COR-L47 (cell line): ENCODE results near the gene ZDHHC4.
"Not testable (repeated sequence)": the region's sequence is repeated elsewhere in the genome, so short reads cannot be mapped to it uniquely, and the experiment has no call there.

Source experiments
- DNase-seq: peaks from one replicate; lab custom pipeline; 2025; lab: John Stamatoyannopoulos, UW

ZDHHC4 gene

GRCh38 chr7:6607651-6608051, 30.4 kb downstream of the ZDHHC4 start:
- no peak for DNase-seq

DNA sequence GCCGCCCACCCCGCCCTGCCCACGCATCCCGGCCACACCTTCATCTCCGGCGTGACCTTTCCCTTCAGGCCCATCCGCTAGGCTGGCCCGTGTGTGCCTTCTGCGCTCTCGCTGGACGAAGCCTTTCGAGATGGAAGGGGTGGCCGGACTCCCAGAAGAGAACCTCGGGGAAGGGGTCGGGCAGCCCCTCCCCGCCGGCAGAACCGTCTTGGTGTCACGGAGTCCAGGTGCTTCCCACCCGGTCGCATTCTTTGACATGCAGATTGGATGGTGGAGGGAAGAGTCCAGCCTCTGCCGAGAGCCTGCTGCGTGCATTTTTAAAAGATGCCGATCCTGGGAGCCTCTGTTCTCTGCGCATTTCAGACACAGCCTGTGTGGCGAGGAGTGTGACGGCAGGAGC, 30.8 kb downstream of the ZDHHC4 start:
- DNase-seq: no peak

DNA sequence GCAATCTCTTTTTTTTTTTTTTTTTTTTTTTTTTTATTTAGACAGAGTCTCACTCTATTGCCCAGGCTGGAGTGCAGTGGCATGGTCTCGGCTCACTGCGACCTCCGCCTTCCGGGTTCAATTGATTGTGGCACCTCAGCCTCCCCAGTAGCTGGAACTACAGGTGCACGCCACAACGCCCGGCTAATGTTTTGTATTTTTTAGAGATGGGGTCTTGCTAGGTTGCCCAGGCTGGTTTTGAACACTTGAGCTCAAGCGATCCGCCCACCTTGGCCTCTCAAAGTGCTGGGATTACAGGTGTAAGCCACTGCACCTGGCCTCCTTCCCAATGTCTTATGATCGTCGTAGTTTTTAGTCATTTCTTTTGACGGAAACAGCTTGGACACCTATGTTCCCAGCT, 31.5 kb downstream of the ZDHHC4 start:
- DNase-seq: no peak

- DNase-seq: no peak
Measured at GRCh38 chr7:6612819-6613218, 35.6 kb downstream of the ZDHHC4 start.

- DNase-seq: no peak
Measured at GRCh38 chr7:6613706-6614105, 36.5 kb downstream of the ZDHHC4 start.

DNA sequence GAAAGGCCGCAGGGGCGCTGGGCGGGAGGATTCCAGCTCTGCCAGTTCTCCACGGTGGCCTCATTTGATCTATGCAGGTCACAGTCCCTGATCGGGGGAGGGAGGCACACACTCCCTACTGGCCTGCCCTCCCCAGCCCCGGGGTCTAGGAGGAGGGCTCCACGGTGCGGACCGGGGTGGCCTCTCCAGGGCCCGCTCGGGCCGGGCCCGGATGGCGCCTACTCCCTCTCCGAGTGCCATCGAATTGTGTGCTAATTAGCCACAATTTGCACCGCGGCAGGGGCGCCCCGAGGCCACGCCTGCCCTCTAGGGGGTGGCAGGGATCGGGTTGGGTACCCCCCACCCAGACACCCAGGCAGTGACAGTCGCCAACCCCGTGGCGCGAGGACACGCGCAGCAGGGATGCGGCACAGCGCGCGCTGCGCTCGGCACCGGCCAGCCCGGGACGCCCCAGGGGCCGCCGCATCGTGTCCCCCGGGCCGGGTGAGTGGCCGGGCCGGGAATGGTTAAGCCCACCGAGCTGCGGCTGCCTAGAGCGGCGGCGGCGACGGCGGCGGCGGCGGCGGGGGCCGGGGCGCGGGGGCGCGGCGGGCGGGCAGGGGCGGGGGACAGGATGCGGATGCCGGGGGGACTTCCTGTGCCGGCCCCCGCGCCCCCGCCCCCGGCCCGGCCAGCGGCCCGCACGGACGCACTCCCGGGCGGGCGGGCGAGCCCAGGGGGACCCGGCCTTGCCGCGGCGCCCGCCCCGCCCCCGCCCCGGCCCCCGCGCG, 37.9 kb downstream of the ZDHHC4 start, which contains the start of gene ZNF853:
Gene ZNF853, plus strand, starts transcription at position 658 of the 770 bp plus-strand sequence. CDS start 565 bp downstream, outside the sequence.
- peak; percentile 60 for DNase-seq

DNA sequence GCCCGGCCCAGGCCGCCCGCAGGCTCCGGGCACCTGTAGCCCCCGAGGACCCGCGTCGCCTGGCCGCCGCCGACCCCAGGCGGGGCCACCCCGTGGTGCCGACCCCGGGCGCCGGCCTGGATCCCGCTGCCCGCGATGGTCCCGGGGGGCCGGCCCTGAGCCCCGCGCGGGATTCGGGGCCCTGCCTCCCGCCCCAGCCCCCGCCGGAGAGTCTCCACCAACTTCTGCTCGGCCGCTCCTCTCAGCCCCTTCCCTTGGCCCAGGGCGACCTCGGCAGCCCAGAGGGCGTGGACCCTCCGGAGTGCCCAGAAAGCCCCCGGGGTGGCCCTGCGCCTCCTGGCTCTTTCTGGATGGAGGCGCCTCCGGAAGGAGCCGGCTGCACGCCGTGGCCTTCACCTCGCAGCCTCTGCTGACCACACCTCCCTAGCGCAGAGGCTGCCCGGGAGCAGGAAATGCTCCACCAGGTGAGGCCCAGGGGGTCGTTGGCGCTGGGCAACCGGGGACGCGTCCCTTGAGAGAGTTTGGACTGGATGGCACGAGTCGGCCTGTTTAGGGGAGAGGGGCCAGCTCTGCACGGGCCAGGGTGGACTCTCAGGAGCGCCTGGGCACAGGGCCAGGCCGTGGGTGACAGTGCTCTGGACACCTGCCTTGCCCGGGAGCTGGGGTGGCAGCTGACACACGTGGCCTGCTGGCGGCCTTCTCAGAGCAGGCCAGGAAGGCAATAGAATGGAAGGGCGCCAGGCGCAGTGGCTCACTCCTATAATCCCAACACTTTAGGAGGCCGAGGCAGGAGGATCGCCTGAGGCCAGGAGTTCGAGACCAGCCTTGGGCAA, 38.7 kb downstream of the ZDHHC4 start:
- DNase-seq: peak; percentile 38

- DNase-seq: no peak
Measured at GRCh38 chr7:6616854-6617643, 39.8 kb downstream of the ZDHHC4 start.

DNA sequence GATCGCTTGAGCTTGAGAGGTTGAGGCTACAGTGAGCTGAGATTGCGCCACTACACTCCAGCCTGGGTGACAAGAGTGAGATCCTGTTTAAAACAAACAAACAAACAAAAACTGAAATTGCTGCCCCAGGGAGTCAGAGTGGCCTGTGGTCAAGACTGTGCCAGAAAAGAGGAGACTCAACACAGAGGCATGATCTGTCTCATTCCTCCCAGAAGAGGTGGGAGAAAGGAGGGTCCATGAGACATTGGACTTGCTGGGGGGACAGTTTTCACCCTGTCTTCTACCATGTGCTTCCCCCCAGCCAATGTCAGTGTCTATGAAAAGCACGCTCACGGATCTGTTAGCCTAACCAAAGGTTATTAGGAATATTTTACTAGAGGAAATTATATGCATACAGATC, 41.4 kb downstream of the ZDHHC4 start:
- DNase-seq: no peak

DNA sequence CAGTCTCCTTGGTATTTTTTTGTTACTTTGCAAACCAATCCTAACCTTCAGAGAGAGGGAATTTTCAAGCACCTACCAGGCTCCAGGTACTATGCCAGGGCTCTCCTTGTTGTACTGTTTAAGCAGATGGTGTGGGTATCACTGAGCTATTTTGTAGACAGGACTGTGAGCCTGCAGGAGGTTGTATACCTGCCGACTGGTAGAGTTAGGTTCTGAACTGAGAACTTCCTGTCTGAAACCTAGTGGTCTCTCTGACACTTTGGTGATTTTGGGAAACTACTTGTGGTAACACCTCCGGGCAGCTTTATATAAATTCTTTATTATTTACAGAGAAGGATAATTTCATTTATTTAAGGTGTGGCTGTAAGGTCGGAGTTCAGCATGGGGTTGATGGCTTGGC, 42.7 kb downstream of the ZDHHC4 start:
- DNase-seq: no peak

GRCh38 chr7:6621195-6622133, 44.2 kb downstream of the ZDHHC4 start:
- no peak for DNase-seq

DNA sequence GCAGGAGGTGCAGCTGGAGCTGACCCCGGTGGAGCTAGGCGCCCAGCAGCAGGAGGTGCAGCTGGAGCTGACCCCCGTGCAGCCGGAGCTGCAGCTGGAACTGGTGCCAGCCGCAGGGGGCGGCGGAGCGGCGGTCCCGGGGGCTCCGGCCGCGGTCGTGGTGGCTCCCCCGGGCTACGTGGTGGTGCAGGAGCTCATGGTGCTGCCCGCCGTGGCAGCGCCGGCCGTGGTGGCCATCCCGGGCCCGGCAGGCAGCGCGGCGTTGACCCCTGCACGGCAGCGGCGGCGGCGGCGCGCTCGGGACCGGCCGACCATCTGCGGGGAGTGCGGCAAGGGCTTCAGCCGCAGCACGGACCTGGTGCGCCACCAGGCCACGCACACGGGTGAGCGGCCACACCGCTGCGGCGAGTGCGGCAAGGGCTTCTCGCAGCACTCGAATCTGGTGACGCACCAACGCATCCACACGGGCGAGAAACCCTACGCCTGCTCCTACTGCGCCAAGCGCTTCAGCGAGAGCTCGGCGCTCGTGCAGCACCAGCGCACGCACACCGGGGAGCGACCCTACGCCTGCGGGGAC, 45.0 kb downstream of the ZDHHC4 start:
- no peak for DNase-seq

GRCh38 chr7:6623589-6624245, 46.5 kb downstream of the ZDHHC4 start:
- no peak for DNase-seq

DNA sequence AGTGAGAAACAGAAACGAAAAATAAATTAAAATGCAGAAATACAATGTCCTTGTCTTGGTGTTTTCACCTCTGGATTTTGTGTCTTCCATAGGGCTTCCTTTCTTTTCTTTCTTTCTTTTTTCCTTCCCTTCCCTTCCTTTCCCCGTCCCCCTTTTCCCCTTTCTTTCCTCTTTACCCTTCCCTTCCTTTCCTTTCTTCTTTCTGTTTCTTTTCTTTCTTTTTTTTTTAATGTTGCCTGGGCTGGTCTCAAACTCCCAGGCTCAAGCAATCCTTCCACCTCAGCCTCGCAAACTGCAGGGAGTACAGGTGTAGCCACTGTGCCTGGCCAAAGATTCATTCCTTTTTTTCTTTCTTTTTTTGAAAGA, 47.0 kb downstream of the ZDHHC4 start:
- no peak for DNase-seq

- DNase-seq: peak; percentile 35
Measured at GRCh38 chr7:6628045-6628444, 50.8 kb downstream of the ZDHHC4 start.

DNA sequence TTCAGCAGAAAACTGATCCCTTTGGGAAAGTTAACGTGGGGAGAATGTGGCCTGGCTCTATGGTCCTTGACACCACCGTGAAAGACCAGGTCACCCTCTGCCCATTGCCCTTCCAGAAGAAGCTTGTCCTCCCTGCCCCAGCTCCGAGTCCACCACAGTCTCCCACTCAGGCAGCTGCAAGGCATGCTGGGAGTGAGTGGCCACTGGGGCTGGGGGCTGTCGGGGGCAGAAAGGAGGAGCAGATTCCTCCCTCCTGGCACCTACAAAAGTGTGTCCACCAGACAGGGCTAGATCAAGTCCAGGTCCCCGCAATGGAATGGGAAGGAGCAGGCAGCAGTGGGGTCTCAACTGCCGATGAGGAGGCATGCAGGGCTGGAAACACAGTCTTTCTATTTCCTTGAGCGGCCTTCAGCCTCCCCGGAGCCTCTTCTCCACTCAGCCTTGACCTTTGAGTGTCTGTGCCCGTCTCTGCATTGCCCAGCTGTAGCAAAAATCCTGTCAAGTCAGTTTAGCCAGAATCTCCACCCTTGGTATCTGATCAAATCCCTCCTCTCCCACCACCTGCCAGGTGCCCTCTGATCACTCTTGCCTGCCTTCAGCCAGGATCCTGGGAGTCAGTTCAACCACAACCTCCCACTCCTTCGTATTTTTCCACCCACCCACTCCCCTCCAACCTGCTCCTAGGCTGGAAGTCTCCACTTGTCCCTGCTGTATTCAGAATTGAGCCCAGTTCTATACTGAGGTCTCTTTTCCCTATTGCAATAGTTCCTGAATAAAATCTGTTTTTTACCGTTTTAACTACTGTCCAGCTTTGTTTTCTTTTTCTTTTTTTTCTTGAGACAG, 53.0 kb downstream of the ZDHHC4 start:
- no peak for DNase-seq

GRCh38 chr7:6631605-6632004, 54.4 kb downstream of the ZDHHC4 start:
- no peak for DNase-seq

GRCh38 chr7:6634021-6634420, 56.8 kb downstream of the ZDHHC4 start:
- no peak for DNase-seq

DNA sequence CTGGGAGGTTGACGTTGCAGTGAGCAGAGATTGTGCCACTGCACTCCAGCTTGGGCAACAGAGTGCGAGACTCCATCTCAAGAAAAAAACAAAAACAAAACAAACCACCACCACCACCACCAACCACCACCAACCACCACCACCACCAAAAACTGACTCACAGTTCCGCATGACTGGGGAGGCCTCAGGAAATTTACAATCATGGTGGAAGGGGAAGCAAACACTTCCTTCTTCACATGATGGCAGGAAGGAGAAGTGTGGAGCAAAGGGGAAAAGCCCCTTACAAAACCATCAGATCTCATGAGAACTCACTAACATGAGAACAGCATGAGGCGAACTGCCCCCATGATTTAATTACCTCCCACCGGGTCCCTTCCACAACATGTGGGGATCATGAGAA, 57.7 kb downstream of the ZDHHC4 start:
- DNase-seq: not testable (repeated sequence)
